HepG2 (cell line): ENCODE results near the gene IL15RA. TPM values are rescaled to one million over a fixed set of nuclear protein-coding genes. Genes with fewer than 3 reads are reported as not detected.

Experiments
- FOXJ3 ChIP-seq: sonication (generic); formaldehyde crosslinking; IDR thresholded peaks from 2 replicates; pipeline ENCODE4 v1.4.0; 2020; ENCODE audit warnings: missing genetic modification reagents, mild to moderate bottlenecking, borderline replicate concordance
- GABPB1 ChIP-seq: IDR thresholded peaks from 2 replicates; pipeline ENCODE4 v1.6.1; 2016; ENCODE audit warnings: mild to moderate bottlenecking, missing genetic modification reagents, moderate library complexity, missing compliant biosample characterization
- IRF2 ChIP-seq: IDR thresholded peaks from 2 replicates; pipeline ENCODE4 v1.6.1; 2018; ENCODE audit warnings: missing genetic modification reagents, missing compliant biosample characterization
- MIXL1 ChIP-seq: IDR thresholded peaks from 2 replicates; pipeline ENCODE4 v1.6.1; 2016
- MTF2 ChIP-seq: sonication (generic); formaldehyde crosslinking; IDR thresholded peaks from 2 replicates; pipeline ENCODE4 v1.5.0; 2020; ENCODE audit warnings: missing genetic modification reagents, borderline replicate concordance
- NFKB2 ChIP-seq: sonication (generic); formaldehyde crosslinking; IDR thresholded peaks from 2 replicates; pipeline ENCODE4 v1.4.0; 2020; ENCODE audit warnings: missing genetic modification reagents, borderline replicate concordance
- PHF8 ChIP-seq: sonication (generic); formaldehyde crosslinking; IDR thresholded peaks from 2 replicates; pipeline ENCODE4 v1.5.0; 2020; ENCODE audit warnings: missing genetic modification reagents
- RBFOX2 ChIP-seq: fragments of 200-400 bp; formaldehyde crosslinking; IDR thresholded peaks from 2 replicates; pipeline ENCODE4 v1.6.1; 2017; ENCODE audit warnings: low read depth, mild to moderate bottlenecking, low read length
- ZNF678 ChIP-seq: sonication (generic); formaldehyde crosslinking; IDR thresholded peaks from 2 replicates; pipeline ENCODE4 v1.4.0; 2020; ENCODE audit warnings: mild to moderate bottlenecking, missing genetic modification reagents
- ZNF703 ChIP-seq: sonication (generic); formaldehyde crosslinking; IDR thresholded peaks from 2 replicates; pipeline ENCODE4 v1.5.1; 2020; ENCODE audit warnings: missing genetic modification reagents, mild to moderate bottlenecking, moderate library complexity, borderline replicate concordance
- polyA plus RNA-seq, 8 experiments: library from polyadenylated mRNA; depleted of rRNA in 3 of 8; stranded (reverse) in 7 of 8; unstranded in 1 of 8; fragments of >200 nt; fragmentation: Illumina TruSeq in 4 of 8; extraction: Trizol in 4 of 8; gene quantifications; 2 replicates each; pipeline versions ENCODE4 v1.2.1 to v1.2.3, GENCODE V29; 2011 to 2016; ENCODE audit warnings: low read depth in 4 of 8, missing spikeins in 1 of 8, mixed read lengths in 1 of 8; ENCODE audit not compliant: insufficient read depth in 1 of 8
- total RNA-seq, 5 experiments: library from RNA; depleted of rRNA; stranded (reverse); fragments of >200 nt; fragmentation: Illumina TruSeq; extraction: Trizol; gene quantifications; 2 replicates each; pipeline ENCODE4 v1.2.3, GENCODE V29; 2016; ENCODE audit warnings: low read depth in 1 of 5
- TF ChIP-seq, protein P1 (sequence below): sonication (generic); formaldehyde crosslinking; IDR thresholded peaks from 2 replicates; pipeline ENCODE4 v1.4.0; 2020; ENCODE audit warnings: missing genetic modification reagents
- TF ChIP-seq, protein P2 (sequence below): sonication (generic); formaldehyde crosslinking; conservative IDR thresholded peaks from 2 replicates; pipeline ENCODE4 v1.8.1; 2023; ENCODE audit warnings: missing genetic modification reagents
- TF ChIP-seq, protein P3 (sequence below): sonication (generic); formaldehyde crosslinking; IDR thresholded peaks from 2 replicates; pipeline ENCODE4 v1.8.1; 2022; ENCODE audit warnings: low read depth, mild to moderate bottlenecking, missing genetic modification reagents
- TF ChIP-seq, protein P4 (sequence below): sonication (generic); formaldehyde crosslinking; IDR thresholded peaks from 2 replicates; pipeline ENCODE4 v1.5.1; 2020; ENCODE audit warnings: mild to moderate bottlenecking, moderate library complexity, missing genetic modification reagents
- TF ChIP-seq, protein P5 (sequence below): sonication (generic); formaldehyde crosslinking; IDR thresholded peaks from 2 replicates; pipeline ENCODE4 v1.4.0; 2020; ENCODE audit warnings: missing genetic modification reagents

Gene IL15RA
- total and polyA plus RNA-seq, 2 of the 13 experiments (the other 11 are each of a cell fraction or from before 2014, with no cell fraction given) = 0.53 to 0.77 TPM

DNA sequence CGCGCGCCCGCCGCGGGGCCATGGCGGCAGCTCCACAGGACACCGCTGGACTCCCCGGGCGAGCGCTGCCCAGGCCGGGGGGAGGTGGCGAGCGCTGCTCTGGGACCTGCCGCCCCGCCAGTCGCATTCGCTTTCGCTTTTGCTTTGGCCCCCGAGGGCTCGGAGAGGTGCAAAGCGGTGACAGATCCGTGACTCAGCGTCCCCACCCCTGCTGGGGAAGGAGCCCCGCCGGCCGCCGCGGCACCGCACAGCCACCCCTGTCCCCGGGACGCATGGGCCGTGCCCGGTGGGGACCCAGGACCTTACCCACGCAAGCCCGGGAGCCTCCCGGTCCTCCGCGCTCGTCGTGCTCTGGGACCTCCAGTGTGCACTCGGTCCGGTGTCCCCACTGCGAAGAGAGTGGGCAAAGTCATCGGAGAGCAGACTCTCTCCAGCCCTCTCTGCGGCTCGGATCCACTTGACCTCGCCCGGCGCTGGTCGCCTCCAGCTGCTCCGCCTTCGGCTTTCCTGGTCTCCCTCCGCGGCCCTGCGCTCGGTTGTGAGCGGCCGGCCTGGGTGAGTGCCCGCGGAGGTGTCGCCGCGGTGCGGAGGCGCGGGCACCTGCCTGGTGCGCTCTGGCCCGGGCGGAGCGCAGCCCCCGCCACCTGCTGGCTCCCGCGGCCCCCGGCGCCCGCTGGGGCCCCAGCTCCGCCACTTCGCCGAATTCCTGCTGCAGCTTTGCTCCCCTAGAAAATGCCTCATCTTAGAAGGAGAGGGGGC lies at the start of gene IL15RA (continued):
- TF ChIP-seq, protein P1, sequence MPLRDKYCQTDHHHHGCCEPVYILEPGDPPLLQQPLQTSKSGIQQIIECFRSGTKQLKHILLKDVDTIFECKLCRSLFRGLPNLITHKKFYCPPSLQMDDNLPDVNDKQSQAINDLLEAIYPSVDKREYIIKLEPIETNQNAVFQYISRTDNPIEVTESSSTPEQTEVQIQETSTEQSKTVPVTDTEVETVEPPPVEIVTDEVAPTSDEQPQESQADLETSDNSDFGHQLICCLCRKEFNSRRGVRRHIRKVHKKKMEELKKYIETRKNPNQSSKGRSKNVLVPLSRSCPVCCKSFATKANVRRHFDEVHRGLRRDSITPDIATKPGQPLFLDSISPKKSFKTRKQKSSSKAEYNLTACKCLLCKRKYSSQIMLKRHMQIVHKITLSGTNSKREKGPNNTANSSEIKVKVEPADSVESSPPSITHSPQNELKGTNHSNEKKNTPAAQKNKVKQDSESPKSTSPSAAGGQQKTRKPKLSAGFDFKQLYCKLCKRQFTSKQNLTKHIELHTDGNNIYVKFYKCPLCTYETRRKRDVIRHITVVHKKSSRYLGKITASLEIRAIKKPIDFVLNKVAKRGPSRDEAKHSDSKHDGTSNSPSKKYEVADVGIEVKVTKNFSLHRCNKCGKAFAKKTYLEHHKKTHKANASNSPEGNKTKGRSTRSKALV (CRISPR knock-in tag) = peak; percentile 99
- TF ChIP-seq MIXL1 (CRISPR knock-in tag) (no peak), PHF8 (CRISPR knock-in tag) (peak; percentile 21; the same call in 1 of the 2 replicates), FOXJ3 (CRISPR knock-in tag) (no peak), GABPB1 (peak; percentile 29; the same call in 1 of the 2 replicates), IRF2 (CRISPR knock-in tag) (0 out of 2 replicates have a peak, but pooled peaks have one; percentile 23), MTF2 (CRISPR knock-in tag) (peak; percentile 43; the same call in 1 of the 2 replicates), NFKB2 (CRISPR knock-in tag) (no peak), ZNF703 (CRISPR knock-in tag) (no peak), ZNF678 (CRISPR knock-in tag) (no peak), RBFOX2 (peak; percentile 33; the same call in 1 of the 2 replicates)
- TF ChIP-seq, protein P2, sequence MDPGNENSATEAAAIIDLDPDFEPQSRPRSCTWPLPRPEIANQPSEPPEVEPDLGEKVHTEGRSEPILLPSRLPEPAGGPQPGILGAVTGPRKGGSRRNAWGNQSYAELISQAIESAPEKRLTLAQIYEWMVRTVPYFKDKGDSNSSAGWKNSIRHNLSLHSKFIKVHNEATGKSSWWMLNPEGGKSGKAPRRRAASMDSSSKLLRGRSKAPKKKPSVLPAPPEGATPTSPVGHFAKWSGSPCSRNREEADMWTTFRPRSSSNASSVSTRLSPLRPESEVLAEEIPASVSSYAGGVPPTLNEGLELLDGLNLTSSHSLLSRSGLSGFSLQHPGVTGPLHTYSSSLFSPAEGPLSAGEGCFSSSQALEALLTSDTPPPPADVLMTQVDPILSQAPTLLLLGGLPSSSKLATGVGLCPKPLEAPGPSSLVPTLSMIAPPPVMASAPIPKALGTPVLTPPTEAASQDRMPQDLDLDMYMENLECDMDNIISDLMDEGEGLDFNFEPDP (CRISPR knock-in tag) = 0 out of 2 replicates have a peak, but pooled peaks have one; percentile 61
- TF ChIP-seq, protein P3, sequence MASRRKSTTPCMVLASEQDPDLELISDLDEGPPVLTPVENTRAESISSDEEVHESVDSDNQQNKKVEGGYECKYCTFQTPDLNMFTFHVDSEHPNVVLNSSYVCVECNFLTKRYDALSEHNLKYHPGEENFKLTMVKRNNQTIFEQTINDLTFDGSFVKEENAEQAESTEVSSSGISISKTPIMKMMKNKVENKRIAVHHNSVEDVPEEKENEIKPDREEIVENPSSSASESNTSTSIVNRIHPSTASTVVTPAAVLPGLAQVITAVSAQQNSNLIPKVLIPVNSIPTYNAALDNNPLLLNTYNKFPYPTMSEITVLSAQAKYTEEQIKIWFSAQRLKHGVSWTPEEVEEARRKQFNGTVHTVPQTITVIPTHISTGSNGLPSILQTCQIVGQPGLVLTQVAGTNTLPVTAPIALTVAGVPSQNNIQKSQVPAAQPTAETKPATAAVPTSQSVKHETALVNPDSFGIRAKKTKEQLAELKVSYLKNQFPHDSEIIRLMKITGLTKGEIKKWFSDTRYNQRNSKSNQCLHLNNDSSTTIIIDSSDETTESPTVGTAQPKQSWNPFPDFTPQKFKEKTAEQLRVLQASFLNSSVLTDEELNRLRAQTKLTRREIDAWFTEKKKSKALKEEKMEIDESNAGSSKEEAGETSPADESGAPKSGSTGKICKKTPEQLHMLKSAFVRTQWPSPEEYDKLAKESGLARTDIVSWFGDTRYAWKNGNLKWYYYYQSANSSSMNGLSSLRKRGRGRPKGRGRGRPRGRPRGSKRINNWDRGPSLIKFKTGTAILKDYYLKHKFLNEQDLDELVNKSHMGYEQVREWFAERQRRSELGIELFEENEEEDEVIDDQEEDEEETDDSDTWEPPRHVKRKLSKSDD (CRISPR knock-in tag) = no peak
- TF ChIP-seq, protein P4, sequence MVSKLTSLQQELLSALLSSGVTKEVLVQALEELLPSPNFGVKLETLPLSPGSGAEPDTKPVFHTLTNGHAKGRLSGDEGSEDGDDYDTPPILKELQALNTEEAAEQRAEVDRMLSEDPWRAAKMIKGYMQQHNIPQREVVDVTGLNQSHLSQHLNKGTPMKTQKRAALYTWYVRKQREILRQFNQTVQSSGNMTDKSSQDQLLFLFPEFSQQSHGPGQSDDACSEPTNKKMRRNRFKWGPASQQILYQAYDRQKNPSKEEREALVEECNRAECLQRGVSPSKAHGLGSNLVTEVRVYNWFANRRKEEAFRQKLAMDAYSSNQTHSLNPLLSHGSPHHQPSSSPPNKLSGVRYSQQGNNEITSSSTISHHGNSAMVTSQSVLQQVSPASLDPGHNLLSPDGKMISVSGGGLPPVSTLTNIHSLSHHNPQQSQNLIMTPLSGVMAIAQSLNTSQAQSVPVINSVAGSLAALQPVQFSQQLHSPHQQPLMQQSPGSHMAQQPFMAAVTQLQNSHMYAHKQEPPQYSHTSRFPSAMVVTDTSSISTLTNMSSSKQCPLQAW (CRISPR knock-in tag) = no peak
- TF ChIP-seq, protein P5, sequence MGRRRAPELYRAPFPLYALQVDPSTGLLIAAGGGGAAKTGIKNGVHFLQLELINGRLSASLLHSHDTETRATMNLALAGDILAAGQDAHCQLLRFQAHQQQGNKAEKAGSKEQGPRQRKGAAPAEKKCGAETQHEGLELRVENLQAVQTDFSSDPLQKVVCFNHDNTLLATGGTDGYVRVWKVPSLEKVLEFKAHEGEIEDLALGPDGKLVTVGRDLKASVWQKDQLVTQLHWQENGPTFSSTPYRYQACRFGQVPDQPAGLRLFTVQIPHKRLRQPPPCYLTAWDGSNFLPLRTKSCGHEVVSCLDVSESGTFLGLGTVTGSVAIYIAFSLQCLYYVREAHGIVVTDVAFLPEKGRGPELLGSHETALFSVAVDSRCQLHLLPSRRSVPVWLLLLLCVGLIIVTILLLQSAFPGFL (CRISPR knock-in tag) = no peak
